HepG2 (cell line): ENCODE measurements around the gene TBX15. TPM values are rescaled to one million over a fixed set of nuclear protein-coding genes. Genes with fewer than 3 reads are reported as not detected.
A peak's percentile ranks its signal among the peaks of the same experiment; 100 is the strongest.

Source experiments
- ARHGAP35 ChIP-seq: sonication (generic); formaldehyde crosslinking; IDR thresholded peaks from 2 replicates; pipeline ENCODE4 v1.9.0; 2022; ENCODE audit warnings: mild to moderate bottlenecking, inconsistent platforms, moderate library complexity, missing genetic modification reagents, borderline replicate concordance
- CENPT ChIP-seq: sonication (generic); formaldehyde crosslinking; IDR thresholded peaks from 2 replicates; pipeline ENCODE4 v1.8.0; 2022; ENCODE audit warnings: low read depth, mild to moderate bottlenecking, moderate library complexity, missing genetic modification reagents
- HMG20B ChIP-seq: conservative IDR thresholded peaks from 2 replicates; pipeline ENCODE4 v1.6.1; 2016; ENCODE audit warnings: missing genetic modification reagents, missing compliant biosample characterization
- HOXA5 ChIP-seq: sonication (generic); formaldehyde crosslinking; IDR thresholded peaks from 2 replicates; pipeline ENCODE4 v1.4.0; 2020; ENCODE audit warnings: missing genetic modification reagents
- IKZF4 ChIP-seq: sonication (generic); formaldehyde crosslinking; IDR thresholded peaks from 2 replicates; pipeline ENCODE4 v1.5.1; 2020; ENCODE audit warnings: borderline replicate concordance, mild to moderate bottlenecking, low read depth, missing genetic modification reagents; ENCODE audit errors: not compliant biosample characterization
- MYC ChIP-seq: sonication (generic); formaldehyde crosslinking; IDR thresholded peaks from 2 replicates; pipeline ENCODE4 v1.9.0; 2021; ENCODE audit warnings: missing genetic modification reagents, borderline replicate concordance
- NKX3-1 ChIP-seq: sonication (generic); formaldehyde crosslinking; IDR thresholded peaks from 2 replicates; pipeline ENCODE4 v1.5.0; 2020; ENCODE audit warnings: missing genetic modification reagents
- NR3C1 ChIP-seq: sonication (generic); formaldehyde crosslinking; IDR thresholded peaks from 2 replicates; pipeline ENCODE4 v1.4.0; 2020; ENCODE audit warnings: missing genetic modification reagents
- SP4 ChIP-seq: sonication (generic); formaldehyde crosslinking; IDR thresholded peaks from 2 replicates; pipeline ENCODE4 v1.8.1; 2023; ENCODE audit warnings: mild to moderate bottlenecking, missing genetic modification reagents
- SRSF4 ChIP-seq: fragments of 200-400 bp; formaldehyde crosslinking; IDR thresholded peaks from one replicate; pipeline ENCODE4 v1.6.1; 2018; ENCODE audit warnings: mild to moderate bottlenecking, low read depth, low read length, moderate library complexity; ENCODE audit not compliant: poor library complexity, severe bottlenecking
- SRSF9 ChIP-seq: fragments of 200-400 bp; formaldehyde crosslinking; IDR thresholded peaks from 2 replicates; pipeline ENCODE4 v1.6.1; 2018; ENCODE audit warnings: borderline replicate concordance, mild to moderate bottlenecking, low read depth, low read length; ENCODE audit not compliant: insufficient read depth, poor library complexity, severe bottlenecking
- SSRP1 ChIP-seq: IDR thresholded peaks from 2 replicates; pipeline ENCODE4 v1.6.1; 2016; ENCODE audit warnings: control low read depth
- ZMYM4 ChIP-seq: sonication (generic); formaldehyde crosslinking; IDR thresholded peaks from 2 replicates; pipeline ENCODE4 v1.8.1; 2023; ENCODE audit warnings: mild to moderate bottlenecking, missing genetic modification reagents
- ZNF468 ChIP-seq: sonication (generic); formaldehyde crosslinking; IDR thresholded peaks from 2 replicates; pipeline ENCODE4 v1.8.0; 2022; ENCODE audit warnings: mild to moderate bottlenecking, moderate library complexity, missing genetic modification reagents
- ZNF567 ChIP-seq: sonication (generic); formaldehyde crosslinking; IDR thresholded peaks from 2 replicates; pipeline ENCODE4 v1.8.1; 2023; ENCODE audit warnings: mild to moderate bottlenecking, missing genetic modification reagents, borderline replicate concordance
- ZNF569 ChIP-seq: sonication (generic); formaldehyde crosslinking; IDR thresholded peaks from 2 replicates; pipeline ENCODE4 v1.5.0; 2020; ENCODE audit warnings: mild to moderate bottlenecking, missing genetic modification reagents, moderate library complexity, borderline replicate concordance
- ZNF644 ChIP-seq: IDR thresholded peaks from 2 replicates; pipeline ENCODE4 v1.6.1; 2016; ENCODE audit warnings: low read depth
- ZNF850 ChIP-seq: sonication (generic); formaldehyde crosslinking; conservative IDR thresholded peaks from 2 replicates; pipeline ENCODE4 v1.9.0; 2021; ENCODE audit warnings: mild to moderate bottlenecking, missing genetic modification reagents
- polyA plus RNA-seq, 8 experiments: library from polyadenylated mRNA; depleted of rRNA in 3 of 8; stranded (reverse) in 7 of 8; unstranded in 1 of 8; fragments of >200 nt; fragmentation: Illumina TruSeq in 4 of 8; extraction: Trizol in 4 of 8; gene quantifications; 2 replicates each; pipeline versions ENCODE4 v1.2.1 to v1.2.3, GENCODE V29; 2011 to 2016; ENCODE audit warnings: low read depth in 4 of 8, missing spikeins in 1 of 8, mixed read lengths in 1 of 8; ENCODE audit not compliant: insufficient read depth in 1 of 8
- total RNA-seq, 5 experiments: library from RNA; depleted of rRNA; stranded (reverse); fragments of >200 nt; fragmentation: Illumina TruSeq; extraction: Trizol; gene quantifications; 2 replicates each; pipeline ENCODE4 v1.2.3, GENCODE V29; 2016; ENCODE audit warnings: low read depth in 1 of 5
- TF ChIP-seq, protein P1 (sequence below): IDR thresholded peaks from 2 replicates; pipeline ENCODE4 v1.6.1; 2012; ENCODE audit warnings: low read length, improper control_type of control experiment
- TF ChIP-seq, protein P2 (sequence below): sonication (generic); formaldehyde crosslinking; IDR thresholded peaks from 2 replicates; pipeline ENCODE4 v1.4.0; 2020; ENCODE audit warnings: missing genetic modification reagents, mild to moderate bottlenecking, borderline replicate concordance
- TF ChIP-seq, protein P3 (sequence below): sonication (generic); formaldehyde crosslinking; IDR thresholded peaks from 2 replicates; pipeline ENCODE4 v1.8.0; 2022; ENCODE audit warnings: low read depth, missing genetic modification reagents

TBX15 gene
- total and polyA plus RNA-seq, 2 of the 13 experiments (the other 11 are each of a cell fraction or from before 2014, with no cell fraction given) = 0.42 to 1.9 TPM

DNA sequence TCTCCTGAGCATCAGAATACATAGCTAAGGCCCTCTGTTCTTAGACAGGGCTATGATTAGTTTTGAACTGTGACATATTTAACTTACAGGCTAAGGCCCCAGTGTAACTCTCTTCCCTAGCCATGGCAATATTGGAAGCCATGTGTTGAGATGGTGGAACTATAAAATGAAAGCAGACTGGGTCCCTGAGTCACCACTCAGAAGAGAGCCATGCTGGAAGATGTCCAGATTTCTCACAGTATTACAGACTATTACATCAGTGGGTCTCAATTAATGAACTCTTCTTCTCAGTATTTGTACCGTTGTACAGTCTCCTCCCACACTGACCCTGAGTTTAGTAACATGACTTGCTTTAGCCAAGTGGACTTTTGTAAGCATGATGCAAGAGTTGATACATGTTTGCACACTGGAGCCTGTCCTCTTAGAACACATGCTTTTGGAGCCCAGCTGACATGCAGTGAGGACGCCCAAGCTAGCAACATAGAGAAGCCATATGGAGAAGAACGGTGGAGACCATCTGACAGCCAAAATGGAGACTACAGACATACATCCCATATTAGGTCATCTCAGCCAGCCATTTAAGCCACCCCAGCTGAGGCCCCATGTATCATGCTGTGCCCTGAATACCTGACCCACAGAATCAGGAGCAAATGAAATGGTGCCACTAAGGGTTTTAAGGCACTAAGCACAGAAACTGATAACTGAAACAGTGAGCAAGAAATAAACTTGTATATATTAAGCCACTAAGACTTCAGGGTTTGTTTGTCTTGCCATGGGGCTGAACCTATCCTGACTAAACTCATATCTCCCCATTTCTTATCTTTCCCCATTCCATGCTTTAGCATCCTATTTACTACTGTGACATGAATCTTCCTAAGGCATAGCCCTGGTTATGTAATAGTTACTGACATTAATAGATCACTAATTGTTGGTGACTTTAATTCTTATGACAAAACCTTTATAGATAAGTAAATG lies 24.4 kb downstream of the TBX15 start (continued):
- TF ChIP-seq ZNF567 (CRISPR knock-in tag) (no peak), ZNF569 (CRISPR knock-in tag) (no peak), HMG20B (CRISPR knock-in tag) (peak; percentile 87), ZNF468 (no peak), SRSF9 (no peak), NKX3-1 (CRISPR knock-in tag) (no peak), ZMYM4 (CRISPR knock-in tag) (peak; percentile 99), MYC (CRISPR knock-in tag) (peak; percentile 83), ZNF644 (CRISPR knock-in tag) (peak; percentile 99), ZNF850 (CRISPR knock-in tag) (no peak), SP4 (CRISPR knock-in tag) (no peak), SRSF4 (no peak), HOXA5 (peak; percentile 72; the same call in 1 of the 2 replicates), CENPT (CRISPR knock-in tag) (no peak), SSRP1 (peak; percentile 93), NR3C1 (CRISPR knock-in tag) (no peak), ARHGAP35 (CRISPR knock-in tag) (no peak), IKZF4 (CRISPR knock-in tag) (no peak)
- TF ChIP-seq, protein P1, sequence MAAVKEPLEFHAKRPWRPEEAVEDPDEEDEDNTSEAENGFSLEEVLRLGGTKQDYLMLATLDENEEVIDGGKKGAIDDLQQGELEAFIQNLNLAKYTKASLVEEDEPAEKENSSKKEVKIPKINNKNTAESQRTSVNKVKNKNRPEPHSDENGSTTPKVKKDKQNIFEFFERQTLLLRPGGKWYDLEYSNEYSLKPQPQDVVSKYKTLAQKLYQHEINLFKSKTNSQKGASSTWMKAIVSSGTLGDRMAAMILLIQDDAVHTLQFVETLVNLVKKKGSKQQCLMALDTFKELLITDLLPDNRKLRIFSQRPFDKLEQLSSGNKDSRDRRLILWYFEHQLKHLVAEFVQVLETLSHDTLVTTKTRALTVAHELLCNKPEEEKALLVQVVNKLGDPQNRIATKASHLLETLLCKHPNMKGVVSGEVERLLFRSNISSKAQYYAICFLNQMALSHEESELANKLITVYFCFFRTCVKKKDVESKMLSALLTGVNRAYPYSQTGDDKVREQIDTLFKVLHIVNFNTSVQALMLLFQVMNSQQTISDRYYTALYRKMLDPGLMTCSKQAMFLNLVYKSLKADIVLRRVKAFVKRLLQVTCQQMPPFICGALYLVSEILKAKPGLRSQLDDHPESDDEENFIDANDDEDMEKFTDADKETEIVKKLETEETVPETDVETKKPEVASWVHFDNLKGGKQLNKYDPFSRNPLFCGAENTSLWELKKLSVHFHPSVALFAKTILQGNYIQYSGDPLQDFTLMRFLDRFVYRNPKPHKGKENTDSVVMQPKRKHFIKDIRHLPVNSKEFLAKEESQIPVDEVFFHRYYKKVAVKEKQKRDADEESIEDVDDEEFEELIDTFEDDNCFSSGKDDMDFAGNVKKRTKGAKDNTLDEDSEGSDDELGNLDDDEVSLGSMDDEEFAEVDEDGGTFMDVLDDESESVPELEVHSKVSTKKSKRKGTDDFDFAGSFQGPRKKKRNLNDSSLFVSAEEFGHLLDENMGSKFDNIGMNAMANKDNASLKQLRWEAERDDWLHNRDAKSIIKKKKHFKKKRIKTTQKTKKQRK = no peak
- TF ChIP-seq, protein P2, sequence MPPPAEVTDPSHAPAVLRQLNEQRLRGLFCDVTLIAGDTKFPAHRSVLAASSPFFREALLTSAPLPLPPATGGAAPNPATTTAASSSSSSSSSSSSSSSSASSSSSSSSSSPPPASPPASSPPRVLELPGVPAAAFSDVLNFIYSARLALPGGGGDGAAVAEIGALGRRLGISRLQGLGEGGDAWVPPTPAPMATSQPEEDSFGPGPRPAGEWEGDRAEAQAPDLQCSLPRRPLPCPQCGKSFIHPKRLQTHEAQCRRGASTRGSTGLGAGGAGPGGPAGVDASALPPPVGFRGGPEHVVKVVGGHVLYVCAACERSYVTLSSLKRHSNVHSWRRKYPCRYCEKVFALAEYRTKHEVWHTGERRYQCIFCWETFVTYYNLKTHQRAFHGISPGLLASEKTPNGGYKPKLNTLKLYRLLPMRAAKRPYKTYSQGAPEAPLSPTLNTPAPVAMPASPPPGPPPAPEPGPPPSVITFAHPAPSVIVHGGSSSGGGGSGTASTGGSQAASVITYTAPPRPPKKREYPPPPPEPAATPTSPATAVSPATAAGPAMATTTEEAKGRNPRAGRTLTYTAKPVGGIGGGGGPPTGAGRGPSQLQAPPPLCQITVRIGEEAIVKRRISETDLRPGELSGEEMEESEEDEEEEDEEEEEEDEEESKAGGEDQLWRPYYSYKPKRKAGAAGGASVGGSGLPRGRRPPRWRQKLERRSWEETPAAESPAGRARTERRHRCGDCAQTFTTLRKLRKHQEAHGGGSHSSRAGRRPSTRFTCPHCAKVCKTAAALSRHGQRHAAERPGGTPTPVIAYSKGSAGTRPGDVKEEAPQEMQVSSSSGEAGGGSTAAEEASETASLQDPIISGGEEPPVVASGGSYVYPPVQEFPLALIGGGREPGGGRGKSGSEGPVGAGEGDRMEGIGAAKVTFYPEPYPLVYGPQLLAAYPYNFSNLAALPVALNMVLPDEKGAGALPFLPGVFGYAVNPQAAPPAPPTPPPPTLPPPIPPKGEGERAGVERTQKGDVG (CRISPR knock-in tag) = no peak
- TF ChIP-seq, protein P3, sequence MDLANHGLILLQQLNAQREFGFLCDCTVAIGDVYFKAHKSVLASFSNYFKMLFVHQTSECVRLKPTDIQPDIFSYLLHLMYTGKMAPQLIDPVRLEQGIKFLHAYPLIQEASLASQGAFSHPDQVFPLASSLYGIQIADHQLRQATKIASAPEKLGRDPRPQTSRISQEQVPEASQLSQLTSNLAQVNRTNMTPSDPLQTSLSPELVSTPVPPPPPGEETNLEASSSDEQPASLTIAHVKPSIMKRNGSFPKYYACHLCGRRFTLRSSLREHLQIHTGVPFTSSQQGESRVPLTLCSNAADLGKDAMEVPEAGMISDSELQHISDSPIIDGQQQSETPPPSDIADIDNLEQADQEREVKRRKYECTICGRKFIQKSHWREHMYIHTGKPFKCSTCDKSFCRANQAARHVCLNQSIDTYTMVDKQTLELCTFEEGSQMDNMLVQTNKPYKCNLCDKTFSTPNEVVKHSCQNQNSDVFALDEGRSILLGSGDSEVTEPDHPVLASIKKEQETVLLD (CRISPR knock-in tag) = no peak
